NCI-H524 (cell line): ENCODE results near the gene FKBP9.
"Not testable (repeated sequence)": the region's sequence is repeated elsewhere in the genome, so short reads cannot be mapped to it uniquely, and the experiment has no call there.

Experiments used
- DNase-seq, 2 experiments: peaks; one replicate each; lab custom pipeline; 2025; lab: John Stamatoyannopoulos, UW

Gene FKBP9

GRCh38 chr7:33005193-33005592 lies 48.0 kb downstream of the FKBP9 start:
- not testable (repeated sequence) for DNase-seq

GRCh38 chr7:33005690-33006089 lies 48.5 kb downstream of the FKBP9 start:
- not testable (repeated sequence) for DNase-seq

DNA sequence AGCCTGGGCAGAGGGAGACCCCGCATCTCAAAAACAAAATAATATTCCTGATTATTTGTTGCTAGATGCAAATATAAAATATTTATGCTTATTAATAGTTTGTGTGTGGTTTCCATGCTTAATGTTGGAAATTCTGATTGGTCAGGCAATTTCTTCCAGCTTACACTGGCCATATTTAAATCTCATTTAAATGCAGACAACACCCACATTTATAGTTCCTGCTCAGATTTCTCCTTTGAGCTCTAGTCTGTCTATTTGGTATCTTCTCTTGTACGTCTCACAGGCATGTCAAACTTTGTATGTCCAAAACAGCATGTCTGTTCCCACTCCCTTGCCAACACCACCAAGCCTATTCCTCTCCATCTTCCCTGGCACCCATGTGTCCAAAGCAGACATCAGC lies 52.5 kb downstream of the FKBP9 start:
- DNase-seq = no peak

- DNase-seq = no peak
Observed at GRCh38 chr7:33012364-33012763, 55.1 kb downstream of the FKBP9 start.

DNA sequence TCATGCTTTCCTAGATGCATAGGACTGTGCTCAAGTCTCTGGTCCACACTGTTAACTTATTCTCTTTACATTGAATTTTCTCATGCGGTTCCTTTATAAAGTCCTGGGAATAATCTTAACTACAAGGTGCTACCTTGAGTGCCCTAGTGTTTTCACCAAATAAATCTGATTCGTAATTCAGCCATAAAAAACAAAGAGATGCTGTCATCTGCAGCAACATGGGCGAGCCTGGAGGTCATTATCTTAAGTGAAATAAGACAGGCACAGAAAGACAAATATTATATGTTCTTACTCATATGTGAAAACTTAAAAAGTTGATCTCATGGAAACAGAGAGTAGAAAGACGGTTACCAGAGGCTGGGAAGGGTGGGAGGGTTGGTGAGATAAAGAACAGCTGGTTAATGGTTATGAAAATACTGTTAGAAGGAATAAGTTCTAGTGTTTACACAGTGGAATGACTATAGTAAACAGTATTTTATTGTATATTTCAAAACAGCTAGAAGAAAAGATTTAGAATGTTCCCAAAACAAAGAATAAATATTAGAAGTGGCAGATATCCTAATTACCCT lies 67.0 kb downstream of the FKBP9 start:
- DNase-seq = no peak

GRCh38 chr7:33035776-33036175 lies 78.5 kb downstream of the FKBP9 start:
- DNase-seq = no peak

- no peak for DNase-seq
Observed at GRCh38 chr7:33038639-33039038, 81.4 kb downstream of the FKBP9 start.

DNA sequence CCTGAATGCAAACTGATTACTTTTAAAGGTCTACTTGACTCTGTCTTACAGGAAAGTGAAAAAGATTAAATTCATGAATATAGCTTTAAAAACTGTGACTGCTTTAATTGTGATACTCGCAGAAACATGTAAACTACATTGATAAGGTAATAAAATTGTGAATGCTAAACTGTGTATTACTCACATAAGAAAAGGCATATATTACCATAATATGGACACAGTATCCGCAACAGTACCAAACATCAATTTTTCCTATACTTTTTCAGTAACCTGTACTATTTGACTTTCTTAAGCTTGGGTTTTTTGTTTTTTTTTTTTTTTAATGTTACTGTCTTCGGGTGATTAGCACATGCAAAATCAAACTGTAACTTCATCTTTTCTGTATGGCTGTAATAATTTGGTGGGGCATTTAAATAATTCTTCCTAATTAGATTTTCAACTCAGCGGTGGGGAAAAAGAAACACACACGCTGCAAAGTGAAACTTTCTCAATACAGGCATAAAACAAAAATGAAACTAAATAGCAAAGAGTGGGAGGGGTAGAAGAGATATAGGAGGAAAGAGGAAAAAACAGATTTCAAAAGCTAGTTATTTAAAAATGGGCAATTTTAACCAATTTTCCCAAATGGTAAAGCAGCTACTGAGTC lies 82.1 kb downstream of the FKBP9 start:
- no peak for DNase-seq

- DNase-seq = no peak
Observed at GRCh38 chr7:33039903-33040292, 82.7 kb downstream of the FKBP9 start.

- DNase-seq = no peak
Observed at GRCh38 chr7:33040803-33041516, 83.7 kb downstream of the FKBP9 start.

GRCh38 chr7:33041631-33042428 lies 84.6 kb downstream of the FKBP9 start:
- DNase-seq = no peak

GRCh38 chr7:33043501-33044400 lies 86.5 kb downstream of the FKBP9 start:
- DNase-seq = no peak

DNA sequence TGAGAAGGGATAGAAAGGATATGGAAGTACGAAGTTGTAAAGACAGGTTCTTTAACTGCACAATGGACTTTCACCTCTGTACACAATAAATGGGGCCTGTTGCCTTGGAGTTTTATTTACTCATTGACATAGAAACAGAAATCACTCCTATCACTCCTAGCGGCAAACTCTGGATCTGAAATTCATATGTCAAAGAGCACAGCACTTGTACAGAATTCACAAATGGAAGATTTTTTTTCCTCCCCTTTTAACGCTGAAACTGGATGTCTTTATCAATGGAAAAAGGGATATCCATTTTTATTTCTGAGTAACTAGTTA lies 87.1 kb downstream of the FKBP9 start:
- no peak for DNase-seq

GRCh38 chr7:33044986-33045385 lies 87.7 kb downstream of the FKBP9 start:
- no peak for DNase-seq

DNA sequence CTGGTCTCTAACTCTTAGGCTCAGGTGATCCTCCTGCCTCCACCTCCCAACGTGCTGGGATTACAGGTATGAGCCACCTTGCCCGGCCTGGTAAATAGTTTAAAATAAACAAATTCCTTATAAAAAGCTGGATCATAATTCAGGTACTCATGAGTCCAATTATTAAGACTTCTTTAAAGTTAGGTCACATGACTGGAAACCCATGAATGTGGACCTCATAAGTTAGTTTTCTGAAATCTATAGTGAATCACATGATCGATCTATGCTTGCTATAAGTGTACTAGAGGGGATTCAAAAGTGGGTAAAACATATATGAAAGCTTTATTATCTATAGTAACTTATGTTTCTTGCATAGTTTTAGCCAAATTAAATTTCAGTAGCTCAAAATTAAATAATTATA lies 91.0 kb downstream of the FKBP9 start:
- no peak for DNase-seq

GRCh38 chr7:33048704-33049103 lies 91.5 kb downstream of the FKBP9 start:
- DNase-seq = no peak

DNA sequence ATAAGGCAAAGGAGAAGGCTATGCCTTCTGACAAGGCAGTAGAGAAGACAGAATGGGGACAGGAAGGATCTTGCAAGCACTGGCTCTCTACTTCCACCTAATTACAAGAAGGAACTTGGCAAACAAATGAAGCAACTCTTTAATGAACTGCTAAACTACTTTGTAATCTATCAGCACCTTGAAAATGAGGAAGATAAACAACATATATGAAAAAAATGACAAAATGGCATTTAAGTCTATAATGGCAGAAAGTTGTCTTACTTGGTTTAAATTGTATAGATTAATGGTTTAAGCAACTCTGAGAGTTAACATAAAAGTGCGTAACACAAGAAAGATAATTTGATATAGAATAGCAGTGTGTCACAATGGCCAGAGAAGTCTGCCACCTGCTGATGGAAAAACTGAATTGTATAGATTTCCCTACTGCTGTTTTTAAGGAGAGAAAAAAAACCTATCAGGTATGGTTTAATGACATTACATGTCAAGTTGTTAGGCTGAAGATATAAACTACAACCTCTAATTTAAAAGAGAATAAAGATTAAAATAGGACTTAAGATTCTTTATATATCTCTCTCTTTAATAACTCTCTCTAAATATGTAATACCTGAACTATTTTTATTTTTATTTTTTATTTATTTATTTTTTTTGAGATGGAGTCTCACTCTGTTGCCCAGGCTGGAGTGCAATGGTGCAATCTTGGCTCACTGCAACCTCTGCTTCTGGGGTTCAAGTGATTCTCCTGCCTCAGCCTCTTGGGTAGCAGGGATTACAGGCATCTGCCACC lies 93.5 kb downstream of the FKBP9 start:
- DNase-seq = peak; percentile 1 to 33

- no peak for DNase-seq
Observed at GRCh38 chr7:33053721-33054120, 96.5 kb downstream of the FKBP9 start.

GRCh38 chr7:33054261-33054964 lies 97.2 kb downstream of the FKBP9 start:
- DNase-seq = no peak

GRCh38 chr7:33055158-33055557 lies 97.9 kb downstream of the FKBP9 start:
- no peak for DNase-seq
